HT-29 (cell line): ENCODE results near the gene BCAR1. TPM values are rescaled to one million over a fixed set of nuclear protein-coding genes. Genes with fewer than 3 reads are reported as not detected.
"Not testable (repeated sequence)": the region's sequence is repeated elsewhere in the genome, so short reads cannot be mapped to it uniquely, and the experiment has no call there.

Source experiments
- DNase-seq: peaks from one replicate; pipeline ENCODE4 v3.0.0-alpha.2; 2015; ENCODE audit warnings: low spot score
- total RNA-seq: library from RNA; depleted of rRNA; stranded (reverse); fragments of >200 nt; shearing (Covaris generic); gene quantifications from 2 replicates; pipeline ENCODE4 v1.2.3, GENCODE V29; 2014

Gene BCAR1
- total RNA-seq, 1 experiment from 2014 or later: 270 TPM

- DNase-seq: not testable (repeated sequence)
Observed at GRCh38 chr16:75205438-75205837, 46.0 kb downstream of the BCAR1 start.

DNA sequence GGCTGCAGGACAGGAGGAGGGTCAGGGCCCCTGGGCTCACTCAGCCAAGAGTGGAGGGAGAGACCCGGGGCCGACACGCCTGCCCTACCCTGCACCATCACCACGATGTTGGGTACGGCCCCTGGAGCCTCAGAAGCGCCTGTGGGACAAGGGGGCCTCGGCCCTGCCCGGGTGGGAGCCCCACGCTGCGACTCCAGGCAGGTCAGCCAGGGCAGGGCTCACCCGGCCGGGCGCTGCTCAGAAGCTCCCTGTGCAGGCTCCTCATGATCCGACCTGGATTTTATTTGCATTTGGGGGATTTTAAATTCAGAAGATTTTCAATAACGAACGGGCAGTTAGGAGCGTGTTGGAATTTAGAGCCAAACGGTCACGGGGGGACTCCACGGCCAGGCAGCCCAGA is 46.5 kb downstream of the BCAR1 start:
- DNase-seq: not testable (repeated sequence)

- DNase-seq: no peak
Observed at GRCh38 chr16:75204410-75204758, 47.0 kb downstream of the BCAR1 start.

DNA sequence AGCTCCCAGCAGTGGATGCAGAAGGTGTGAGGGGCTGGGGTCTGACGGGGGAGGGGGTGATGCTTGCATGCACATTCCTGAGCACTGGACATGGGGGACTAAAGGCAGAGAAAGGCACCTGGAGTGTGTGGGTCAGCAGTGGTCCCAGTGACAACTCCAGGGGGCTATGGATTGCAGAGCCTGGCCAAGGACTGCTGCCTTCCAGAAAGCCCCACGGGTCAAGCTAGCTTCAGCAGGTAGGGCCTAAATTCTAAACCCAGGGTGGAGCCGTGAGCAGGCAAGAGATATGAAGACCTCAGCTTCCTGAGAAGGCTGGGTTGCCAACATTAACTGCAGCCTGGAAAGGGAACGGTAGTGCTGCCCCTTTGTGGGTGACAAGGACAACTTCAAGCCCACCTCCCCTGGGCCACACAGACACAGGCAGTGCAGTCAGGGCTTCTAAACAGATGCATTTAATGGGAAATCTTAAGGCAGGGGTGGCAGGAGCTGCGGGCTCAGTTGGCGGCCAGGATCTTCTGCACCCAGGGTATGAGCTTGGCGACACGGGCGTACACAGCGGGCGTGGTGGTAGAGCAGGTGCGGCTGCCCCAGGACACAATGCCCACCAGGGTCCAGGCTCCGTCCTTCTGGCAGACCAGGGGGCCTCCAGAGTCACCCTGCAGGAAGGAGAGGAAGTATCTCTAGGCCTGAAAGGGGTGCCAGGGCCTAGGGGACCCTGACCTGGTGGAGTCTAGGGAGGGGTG is 47.6 kb downstream of the BCAR1 start:
- DNase-seq: no peak

DNA sequence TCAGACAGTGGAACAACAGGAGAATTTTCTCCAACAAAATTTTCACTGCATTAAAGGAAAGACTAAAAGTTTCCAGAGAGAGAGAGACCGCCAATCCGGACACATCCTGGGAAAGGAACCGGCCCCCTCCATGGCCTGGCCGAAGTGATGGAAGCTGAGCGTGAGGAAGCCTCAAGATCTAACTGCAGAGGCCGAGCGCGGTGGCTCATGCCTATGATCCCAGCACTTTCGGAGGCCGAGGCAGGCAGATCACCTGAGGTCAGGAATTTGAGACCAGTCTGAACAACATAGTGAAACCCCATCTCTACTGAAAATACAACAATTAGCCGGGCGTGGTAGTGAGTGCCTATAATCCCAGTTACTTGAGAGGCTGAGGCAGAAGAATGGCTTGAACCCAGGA is 48.3 kb downstream of the BCAR1 start:
- no peak for DNase-seq

GRCh38 chr16:75202069-75202590 is 49.3 kb downstream of the BCAR1 start:
- DNase-seq: no peak

DNA sequence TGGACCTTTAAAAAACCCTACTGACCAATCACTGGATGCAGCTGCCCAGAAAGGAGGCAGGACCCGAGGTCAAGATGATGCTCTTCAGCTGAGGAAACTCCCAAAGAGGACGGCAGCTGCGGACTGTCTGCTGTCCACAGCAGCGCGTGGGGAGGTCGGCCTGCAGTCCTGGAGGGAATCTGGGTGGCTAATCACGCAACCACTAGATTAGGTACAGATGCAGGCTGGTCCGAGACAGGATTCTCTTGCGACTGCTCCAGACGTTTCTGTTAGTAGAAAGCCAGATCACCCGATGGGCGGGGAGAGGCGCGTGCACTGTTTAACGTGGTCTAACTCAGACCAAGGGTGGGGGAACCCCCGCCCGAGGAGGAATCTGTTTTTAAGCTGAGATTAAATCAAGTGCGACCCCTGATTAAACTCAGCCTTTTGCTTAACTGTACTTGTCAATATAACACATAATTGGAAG is 53.3 kb downstream of the BCAR1 start:
- no peak for DNase-seq

- DNase-seq: no peak
Observed at GRCh38 chr16:75197522-75198134, 53.8 kb downstream of the BCAR1 start.

- no peak for DNase-seq
Observed at GRCh38 chr16:75196836-75197235, 54.6 kb downstream of the BCAR1 start.

DNA sequence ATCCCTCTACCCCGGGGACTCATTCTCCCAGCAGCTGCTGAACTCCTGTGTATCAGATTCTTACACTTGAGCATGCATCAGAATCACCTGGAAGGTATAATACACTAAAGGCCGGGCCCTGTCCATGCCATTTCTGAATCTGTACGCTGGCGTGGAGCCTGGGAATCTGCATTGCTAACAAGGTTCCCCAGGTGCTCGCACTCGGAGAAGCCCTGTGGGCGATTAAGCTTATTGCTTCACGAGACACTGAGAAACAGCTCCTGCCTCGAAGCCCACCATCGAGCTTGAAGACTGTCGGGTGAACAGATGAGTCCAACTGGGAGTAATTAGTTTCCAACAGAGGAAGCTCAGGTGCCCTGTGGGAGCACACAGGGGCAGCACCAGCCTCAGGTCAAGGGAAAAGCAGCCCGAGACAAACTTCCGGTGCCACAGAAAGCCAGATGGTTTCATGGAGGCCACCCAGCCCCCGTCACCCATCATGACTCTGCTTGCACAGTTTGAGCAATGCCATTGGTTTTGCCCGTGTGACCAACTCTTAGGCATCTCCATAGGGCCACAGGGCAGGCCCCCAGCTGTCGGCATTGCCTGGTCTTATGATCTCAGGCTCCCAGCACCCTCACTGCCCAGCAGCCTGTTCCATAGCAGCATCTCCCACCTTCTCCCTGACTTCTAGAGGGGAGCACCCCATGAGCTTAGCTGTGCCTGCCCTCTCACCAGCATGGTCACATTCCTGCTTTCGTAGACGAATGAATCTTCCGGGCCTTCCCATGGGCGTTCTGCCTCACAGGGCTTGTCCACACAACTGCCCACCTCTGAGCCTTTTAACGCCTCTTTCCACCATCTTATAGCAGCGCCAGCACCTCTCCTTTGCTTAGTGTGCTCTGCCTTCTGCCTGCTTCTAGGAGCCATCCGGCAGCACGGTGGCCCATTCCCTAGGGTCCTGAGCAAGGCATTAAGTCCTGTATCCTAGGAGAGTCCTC is 55.3 kb downstream of the BCAR1 start:
- no peak for DNase-seq

DNA sequence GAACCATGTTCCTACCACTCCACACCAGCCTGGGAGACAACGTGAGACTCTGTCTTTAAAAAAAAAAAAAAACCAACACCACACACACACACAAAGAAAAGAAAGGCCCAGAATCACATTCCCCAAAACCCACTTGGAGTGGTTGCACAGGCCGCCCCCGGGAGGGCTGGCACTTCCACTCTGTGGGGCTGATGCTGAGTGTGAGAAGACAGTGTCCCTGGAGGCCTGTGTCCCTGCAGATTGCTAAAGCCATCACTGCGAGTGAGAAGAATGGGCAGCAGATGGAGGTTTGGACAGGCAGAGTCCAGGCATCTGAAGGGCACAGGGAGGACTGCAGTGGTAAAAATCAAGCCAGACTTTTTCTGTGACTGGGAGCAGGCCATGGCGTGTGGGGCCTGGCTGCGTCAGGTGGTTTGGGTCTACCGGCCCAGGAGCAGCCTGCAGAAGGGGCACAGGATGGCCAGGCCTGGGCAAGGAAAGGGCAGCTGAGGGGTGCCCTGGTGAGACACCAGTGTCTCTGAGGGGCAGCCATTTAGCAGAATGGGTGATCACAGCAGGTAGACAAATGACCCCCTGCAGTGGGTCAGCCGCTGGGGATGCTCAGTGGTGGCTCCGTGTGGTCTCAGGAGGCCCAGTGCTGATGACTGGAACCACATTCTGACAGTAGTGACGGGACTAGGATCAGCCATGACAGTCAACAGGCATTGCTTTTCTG is 57.5 kb downstream of the BCAR1 start:
- DNase-seq: no peak

GRCh38 chr16:75193265-75193650 is 58.2 kb downstream of the BCAR1 start:
- no peak for DNase-seq

- DNase-seq: no peak
Observed at GRCh38 chr16:75192606-75193264, 58.7 kb downstream of the BCAR1 start.

- no peak for DNase-seq
Observed at GRCh38 chr16:75189638-75190245, 61.7 kb downstream of the BCAR1 start.

DNA sequence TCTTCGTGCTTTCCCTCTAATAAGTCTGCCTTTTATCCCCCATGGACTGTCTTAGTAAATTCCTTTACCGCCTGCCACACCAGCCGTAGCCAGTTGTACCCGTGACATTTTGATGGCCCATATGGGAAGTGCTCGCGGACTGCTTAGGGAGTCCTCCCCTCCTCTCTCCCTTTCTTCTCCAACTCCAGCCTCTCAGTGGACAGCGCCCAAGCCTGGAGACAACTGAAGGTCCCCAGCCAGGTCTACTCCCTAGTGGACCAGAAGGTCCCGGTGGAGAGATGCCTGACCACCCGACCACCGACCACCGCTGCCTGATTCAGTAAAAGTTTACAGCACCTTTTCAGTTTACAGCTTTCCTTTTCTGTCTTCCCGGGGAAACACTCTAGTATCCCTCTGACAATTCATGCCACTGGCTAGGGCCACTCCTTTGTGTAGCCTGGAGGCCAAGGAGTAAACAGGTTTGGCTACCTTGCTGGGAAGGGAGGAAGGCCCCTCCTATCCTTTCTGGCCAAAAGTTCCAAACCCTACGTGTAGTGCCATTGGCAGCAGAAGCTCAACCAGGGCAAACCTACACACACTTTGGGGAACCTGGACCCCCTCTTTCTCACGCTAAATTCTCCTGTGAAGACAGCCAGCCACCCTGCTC is 62.5 kb downstream of the BCAR1 start:
- DNase-seq: no peak

- no peak for DNase-seq
Observed at GRCh38 chr16:75181630-75182029, 69.8 kb downstream of the BCAR1 start.

DNA sequence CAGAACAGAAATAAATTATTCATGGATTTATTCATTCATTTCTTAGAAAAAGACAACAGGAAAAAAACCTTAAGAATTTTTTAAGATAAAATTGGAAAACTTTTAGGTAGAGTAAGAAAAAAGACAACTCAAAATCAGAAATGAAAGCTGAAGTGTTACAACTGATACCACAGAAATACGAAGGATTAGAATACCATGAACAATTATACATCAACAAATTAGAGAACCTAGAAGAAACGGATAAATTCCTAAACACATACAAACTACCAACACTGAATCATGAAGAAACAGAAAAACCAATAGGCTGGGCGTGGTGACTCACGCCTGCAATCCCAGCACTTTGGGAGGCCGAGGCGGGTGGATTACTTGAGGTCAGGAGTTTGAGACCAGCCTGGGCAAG is 72.2 kb downstream of the BCAR1 start:
- DNase-seq: no peak
